NCI-H526 treated with DMSO at 0.1 percent for 48 hours (cell line): ENCODE results near the gene CFHR1.

Experiments
- DNase-seq: peaks from one replicate; lab custom pipeline; 2025; lab: John Stamatoyannopoulos, UW

The CFHR1 gene

DNA sequence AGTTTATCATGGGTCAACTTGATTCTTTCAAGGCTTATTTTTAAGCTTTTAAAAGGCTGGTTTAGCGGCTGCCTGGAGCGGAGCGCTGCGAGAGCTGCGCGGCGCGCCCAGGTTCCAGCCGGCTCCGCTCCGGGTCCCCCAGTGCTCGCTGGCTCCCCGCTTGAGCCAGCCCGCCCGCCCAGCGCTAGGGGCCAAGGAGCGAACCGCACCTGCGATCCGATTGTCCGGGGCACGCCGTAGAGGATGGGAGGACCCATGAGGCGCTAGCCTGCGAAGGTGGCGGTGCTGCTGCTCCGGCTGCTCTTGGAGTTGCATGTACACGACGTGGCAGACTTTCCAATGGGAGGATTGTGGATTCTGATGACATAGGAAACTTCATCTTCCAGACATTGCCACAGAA is 58.4 kb downstream of the CFHR1 start:
- DNase-seq = no peak
